HCT116 (cell line): Measurements from ENCODE around the gene SSUH2. TPM values are rescaled to one million over a fixed set of nuclear protein-coding genes. Genes with fewer than 3 reads are reported as not detected.
"Not testable (repeated sequence)": the region's sequence is repeated elsewhere in the genome, so short reads cannot be mapped to it uniquely, and the experiment has no call there.

Experiments used
- ATAC-seq: fragments of 200-7000 bp; cut with Tn5 transposase; 2 replicates; pipeline ENCODE4 v1.9.1; 2020; ENCODE audit warnings: mild to moderate bottlenecking, moderate library complexity
- BruUV-seq: library from RNA; stranded (reverse); fragments of 400-500 nt; replicated peaks from 2 replicates; lab custom pipeline; 2021; lab: Mats Ljungman, UMichigan
- CTCF ChIA-PET: fragments of 300-600 bp; sonication (Branson Sonifier 250); formaldehyde crosslinking; loops from one replicate; lab custom pipeline; 2021; ENCODE audit warnings: antibody characterized with exemption; lab: Charles Lee
- POLR2A ChIA-PET: fragments of 300-600, 350-600 bp; sonication (Branson Sonifier 250); formaldehyde crosslinking; loops from one replicate; lab custom pipeline; 2021; ENCODE audit warnings: antibody characterized with exemption; lab: Charles Lee
- RAD21 ChIA-PET, 2 experiments: fragments of 300-600 bp; sonication (Branson Sonifier 250); formaldehyde crosslinking; loops; one replicate each; lab custom pipeline; 2023; ENCODE audit warnings: low total read pairs in 2 of 2; ENCODE audit not compliant: uncharacterized antibody in 2 of 2, unreplicated experiment in 2 of 2, low non-redundant PET in 1 of 2; lab: Charles Lee
- DNase-seq: peaks from one replicate; pipeline ENCODE4 v3.0.0-alpha.2; 2010; ENCODE audit warnings: low read depth, low spot score
- H2AFZ ChIP-seq: fragments of 200-600 bp; shearing (Covaris generic), sonication (generic); 2 replicates; pipeline ENCODE4 v1.6.1; 2017; ENCODE audit warnings: low read depth, mixed run types, mixed read lengths, antibody characterized with exemption, low read length; ENCODE audit not compliant: poor library complexity, severe bottlenecking
- H3K27ac ChIP-seq: 2 replicates; pipeline ENCODE4 v1.5.1; 2012; ENCODE audit warnings: low read depth, low read length
- H3K27me3 ChIP-seq: fragments of 200-600 bp; sonication (generic); 2 replicates; pipeline ENCODE4 v1.6.1; 2016; ENCODE audit warnings: mixed run types, low read length, mixed read lengths; ENCODE audit not compliant: insufficient read depth
- H3K36me3 ChIP-seq, 2 experiments: fragments of 200-500 bp in 1 of 2; fragments of 200-600 bp in 1 of 2; sonication (Bioruptor generic) in 1 of 2; sonication (generic) in 1 of 2; 2 replicates each; pipeline versions ENCODE4 v1.5.1 to v1.6.1; 2014 to 2016; ENCODE audit warnings: low read length in 2 of 2, inconsistent platforms in 1 of 2, mixed read lengths in 1 of 2, mixed run types in 1 of 2; ENCODE audit not compliant: insufficient read depth in 2 of 2, control insufficient read depth in 1 of 2
- H3K4me1 ChIP-seq, 2 experiments: fragments of 200-600 bp in 1 of 2; sonication (generic) in 1 of 2; 2 replicates each; pipeline versions ENCODE4 v1.5.1 to v1.6.1; 2012 to 2017; ENCODE audit warnings: low read length in 2 of 2, inconsistent platforms in 1 of 2, mild to moderate bottlenecking in 1 of 2, mixed read lengths in 1 of 2, mixed run types in 1 of 2, moderate library complexity in 1 of 2; ENCODE audit not compliant: insufficient read depth in 2 of 2, control insufficient read depth in 1 of 2
- H3K4me2 ChIP-seq: fragments of 200-600 bp; sonication (generic); 2 replicates; pipeline ENCODE4 v1.6.1; 2017; ENCODE audit warnings: mixed run types, low read length, mixed read lengths
- H3K4me3 ChIP-seq, 2 experiments: fragments of 200-600 bp in 1 of 2; sonication (generic) in 1 of 2; replicated peaks in 1 of 2; 2 replicates each; pipeline ENCODE4 v1.5.1; 2011 to 2016; ENCODE audit warnings: low read length in 2 of 2, control low read depth in 1 of 2, low read depth in 1 of 2, mild to moderate bottlenecking in 1 of 2, mixed read lengths in 1 of 2, mixed run types in 1 of 2
- H3K79me2 ChIP-seq: fragments of 200-600 bp; sonication (generic); 2 replicates; pipeline ENCODE4 v1.6.1; 2017; ENCODE audit warnings: mild to moderate bottlenecking, mixed run types, low read length, moderate library complexity, mixed read lengths; ENCODE audit not compliant: insufficient read depth
- H3K9ac ChIP-seq: fragments of 200-600 bp; sonication (generic); 2 replicates; pipeline ENCODE4 v1.6.1; 2016; ENCODE audit warnings: low read length, mixed read lengths
- H3K9me2 ChIP-seq: fragments of 200-600 bp; sonication (generic), shearing (Covaris generic); 2 replicates; pipeline ENCODE4 v1.6.1; 2017; ENCODE audit warnings: mixed run types, mild to moderate bottlenecking, moderate library complexity; ENCODE audit not compliant: insufficient read depth
- H3K9me3 ChIP-seq, 2 experiments: fragments of 200-500 bp in 1 of 2; fragments of 200-600 bp in 1 of 2; sonication (Bioruptor generic) in 1 of 2; sonication (generic) in 1 of 2; 2 replicates each; pipeline ENCODE4 v1.6.1; 2014 to 2017; ENCODE audit warnings: low read length in 2 of 2, mixed read lengths in 2 of 2, inconsistent platforms in 1 of 2, low read depth in 1 of 2, mild to moderate bottlenecking in 1 of 2, mixed run types in 1 of 2, moderate library complexity in 1 of 2; ENCODE audit not compliant: control insufficient read depth in 1 of 2, insufficient read depth in 1 of 2
- H4K20me1 ChIP-seq: fragments of 200-600 bp; sonication (generic), shearing (Covaris generic); 2 replicates; pipeline ENCODE4 v1.6.1; 2017; ENCODE audit warnings: mixed run types, mild to moderate bottlenecking, moderate library complexity; ENCODE audit not compliant: insufficient read depth
- SRF ChIP-seq: IDR thresholded peaks from 2 replicates; pipeline ENCODE4 v1.6.1; 2012; ENCODE audit warnings: low read depth
- TCF7L2 ChIP-seq: IDR thresholded peaks from 2 replicates; pipeline ENCODE4 v1.7.0; 2011; ENCODE audit warnings: borderline replicate concordance, inconsistent platforms; ENCODE audit not compliant: insufficient read depth, insufficient read length; ENCODE audit errors: extremely low read depth
- YY1 ChIP-seq: IDR thresholded peaks from 2 replicates; pipeline ENCODE4 v1.6.1; 2011; ENCODE audit warnings: low read length, low read depth, moderate library complexity, mild to moderate bottlenecking; ENCODE audit not compliant: insufficient replicate concordance; ENCODE audit errors: extremely low read depth
- intact Hi-C: fragments of 100-400 bp; cut with micrococcal nuclease; formaldehyde crosslinking; loops from 2 replicates; pipeline ENCODE4 v1.10.0; 2022
- total RNA-seq: library from RNA; stranded (reverse); gene quantifications from one replicate; pipeline ENCODE4 v1.2.1, GENCODE V29; 2021; ENCODE audit not compliant: unreplicated experiment

SSUH2 gene
- total RNA-seq, 1 experiment from 2014 or later = 0.76 TPM

DNA sequence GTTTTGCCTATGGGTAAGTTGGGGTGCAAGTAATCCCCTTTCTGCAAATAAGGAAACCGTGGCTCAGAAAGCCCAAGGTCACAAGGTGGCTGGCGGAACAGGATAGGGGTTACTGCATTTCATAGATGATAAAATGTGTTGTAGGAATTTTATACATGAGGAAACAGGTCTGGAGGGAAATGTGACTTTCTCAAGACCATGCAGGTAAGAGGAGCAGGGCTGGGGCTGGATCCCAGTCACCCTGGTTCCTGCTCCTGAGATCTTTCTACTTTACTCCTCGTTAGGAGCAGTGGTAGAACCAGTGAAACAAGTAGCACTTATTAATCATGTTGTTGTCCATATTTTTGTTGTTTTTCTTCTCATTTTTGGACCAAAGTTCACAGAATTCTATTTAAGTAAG, 63.2 kb downstream of the SSUH2 start:
- Histone ChIP-seq H3K79me2 (no peaks in the 10 kb centered on the region), H2AFZ (no peak overlapping the region), H3K9ac (no peak overlapping the region), H3K9me3 (no peaks in the 10 kb centered on the region)
- POLR2A ChIA-PET = no interaction called here
- DNase-seq (no peak), ATAC-seq (no peak)
- CTCF ChIA-PET = no interaction called here
- TF ChIP-seq YY1 (no peak), TCF7L2 (no peak), SRF (no peak)
- TF ChIP-seq, all 23 proteins: peak for 0
- BruUV-seq = no TSS peak
- H3K4me3 ChIP-seq = no peak overlapping the region
- RAD21 ChIA-PET = no interaction called here
- no peak overlapping the region for H3K27ac ChIP-seq
- H4K20me1 ChIP-seq = no peaks in the 10 kb centered on the region
- H3K4me1 ChIP-seq = no peaks in the 10 kb centered on the region
- H3K36me3 ChIP-seq = no peaks in the 10 kb centered on the region
- intact Hi-C loops = no loop called here
- no peaks in the 10 kb centered on the region for H3K9me2 ChIP-seq
- H3K4me2 ChIP-seq = no peak overlapping the region
- H3K27me3 ChIP-seq = no peaks in the 10 kb centered on the region

DNA sequence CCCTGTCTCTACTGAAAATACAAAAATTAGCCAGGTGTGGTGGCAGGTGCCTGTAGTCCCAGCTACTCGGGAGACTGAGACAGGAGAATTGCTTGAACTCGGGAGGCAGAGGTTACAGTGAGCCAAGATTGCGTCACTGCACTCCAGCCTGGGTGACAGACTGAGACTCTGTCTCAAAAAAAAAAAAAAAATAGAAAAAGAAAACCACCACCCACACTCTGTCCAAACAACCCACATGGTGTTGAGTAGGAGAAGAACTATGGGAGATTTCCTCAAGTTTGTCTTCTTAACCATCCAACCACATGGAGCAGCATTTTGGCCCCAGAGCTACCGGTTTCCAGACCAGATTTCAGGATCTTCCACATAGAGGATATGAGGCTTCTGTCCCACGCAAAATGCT, 64.2 kb downstream of the SSUH2 start:
- H3K4me3 ChIP-seq, H3K9me2 ChIP-seq, H3K27me3 ChIP-seq, H4K20me1 ChIP-seq, H2AFZ ChIP-seq, H3K79me2 ChIP-seq, BruUV-seq, H3K9me3 ChIP-seq, H3K4me1 ChIP-seq, ATAC-seq, H3K27ac ChIP-seq, RAD21 ChIA-PET, CTCF ChIA-PET, intact Hi-C loops, POLR2A ChIA-PET, H3K9ac ChIP-seq, DNase-seq, H3K36me3 ChIP-seq, H3K4me2 ChIP-seq: not testable (repeated sequence)
